LNCaP clone FGC (cell line): ENCODE results near the gene MAST4.

Experiments used
- DNase-seq: peaks from one replicate; pipeline ENCODE4 v3.0.0-alpha.2; 2011; ENCODE audit warnings: low read depth
- H3K4me3 ChIP-seq: 2 replicates; pipeline ENCODE4 v1.5.1; 2011; ENCODE audit warnings: mild to moderate bottlenecking, low read depth, low read length, control low read depth
- TF ChIP-seq, protein P1 (sequence below): IDR thresholded peaks from 2 replicates; pipeline ENCODE4 v1.5.1; 2012; ENCODE audit warnings: mild to moderate bottlenecking; ENCODE audit not compliant: control insufficient read depth, insufficient read depth; ENCODE audit errors: extremely low read depth

Gene MAST4

GRCh38 chr5:66967826-66968262 lies 371.7 kb downstream of the MAST4 start:
- no peak overlapping the region for H3K4me3 ChIP-seq
- TF ChIP-seq, protein P1, sequence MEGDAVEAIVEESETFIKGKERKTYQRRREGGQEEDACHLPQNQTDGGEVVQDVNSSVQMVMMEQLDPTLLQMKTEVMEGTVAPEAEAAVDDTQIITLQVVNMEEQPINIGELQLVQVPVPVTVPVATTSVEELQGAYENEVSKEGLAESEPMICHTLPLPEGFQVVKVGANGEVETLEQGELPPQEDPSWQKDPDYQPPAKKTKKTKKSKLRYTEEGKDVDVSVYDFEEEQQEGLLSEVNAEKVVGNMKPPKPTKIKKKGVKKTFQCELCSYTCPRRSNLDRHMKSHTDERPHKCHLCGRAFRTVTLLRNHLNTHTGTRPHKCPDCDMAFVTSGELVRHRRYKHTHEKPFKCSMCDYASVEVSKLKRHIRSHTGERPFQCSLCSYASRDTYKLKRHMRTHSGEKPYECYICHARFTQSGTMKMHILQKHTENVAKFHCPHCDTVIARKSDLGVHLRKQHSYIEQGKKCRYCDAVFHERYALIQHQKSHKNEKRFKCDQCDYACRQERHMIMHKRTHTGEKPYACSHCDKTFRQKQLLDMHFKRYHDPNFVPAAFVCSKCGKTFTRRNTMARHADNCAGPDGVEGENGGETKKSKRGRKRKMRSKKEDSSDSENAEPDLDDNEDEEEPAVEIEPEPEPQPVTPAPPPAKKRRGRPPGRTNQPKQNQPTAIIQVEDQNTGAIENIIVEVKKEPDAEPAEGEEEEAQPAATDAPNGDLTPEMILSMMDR: no peak
- DNase-seq: no peak

DNA sequence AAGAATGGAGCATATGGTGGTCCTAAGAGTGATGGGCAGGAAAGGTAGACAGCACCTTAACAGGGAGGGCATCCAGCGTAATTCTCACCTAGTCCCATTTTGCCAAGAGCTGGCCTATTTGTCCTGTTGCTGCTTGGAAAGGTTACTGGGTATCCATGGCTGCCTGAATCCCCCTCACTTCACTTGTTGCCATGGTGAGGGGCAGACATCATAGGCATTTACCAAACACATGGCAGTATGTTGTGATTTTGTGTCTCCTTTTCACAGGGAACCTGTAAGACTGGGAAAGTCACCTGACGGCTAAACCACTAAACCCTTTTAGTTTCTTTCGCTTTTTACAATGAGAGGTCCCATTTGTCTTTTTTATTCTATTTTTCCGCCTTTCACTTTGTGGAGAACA lies 373.3 kb downstream of the MAST4 start:
- TF ChIP-seq, protein P1: no peak
- no peak for DNase-seq
- no peak overlapping the region for H3K4me3 ChIP-seq

- TF ChIP-seq, protein P1: no peak
- no peak for DNase-seq
Measured at GRCh38 chr5:66969963-66970362, 373.8 kb downstream of the MAST4 start.

DNA sequence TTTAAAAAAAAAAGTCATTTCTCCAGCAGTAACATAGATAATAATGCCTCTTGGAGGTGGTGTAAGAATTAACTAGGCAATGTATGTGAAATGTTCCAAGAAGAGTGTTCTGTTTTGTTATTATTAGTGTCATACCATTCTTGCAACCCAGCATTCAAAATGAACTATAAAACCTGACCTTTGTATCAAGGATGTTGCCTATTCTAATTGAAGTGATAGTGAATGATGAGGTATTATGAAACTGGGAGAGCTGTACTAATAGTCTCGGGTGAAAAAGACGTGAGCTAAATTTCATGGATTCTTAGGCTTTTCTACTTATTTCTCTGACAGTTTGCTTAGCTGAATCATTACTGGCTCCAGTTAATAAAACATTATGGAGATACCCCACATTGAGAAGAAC lies 375.8 kb downstream of the MAST4 start:
- no peak for DNase-seq
- H3K4me3 ChIP-seq: no peak overlapping the region
- TF ChIP-seq, protein P1: no peak

More at GRCh38 chr5:66969963-66970362, 373.8 kb downstream of the MAST4 start:
- H3K4me3 ChIP-seq: no peak overlapping the region

GRCh38 chr5:66974256-66974655 lies 378.1 kb downstream of the MAST4 start:
- TF ChIP-seq, protein P1: no peak
- no peak for DNase-seq
- H3K4me3 ChIP-seq: no peak overlapping the region

- H3K4me3 ChIP-seq: no peak overlapping the region
- TF ChIP-seq, protein P1: no peak
- DNase-seq: no peak
Measured at GRCh38 chr5:66976108-66976507, 379.9 kb downstream of the MAST4 start.

GRCh38 chr5:66979738-66980137 lies 383.5 kb downstream of the MAST4 start:
- TF ChIP-seq, protein P1: no peak
- no peak for DNase-seq
- H3K4me3 ChIP-seq: no peak overlapping the region
